Breast epithelium (tissue), 3 donors: ENCODE measurements around the gene MAPKAPK3.

Experiments
- POLR2A ChIP-seq: fragments of 450-650 bp; IDR thresholded peaks from one replicate; pipeline ENCODE4 v1.6.1; 2016; ENCODE audit warnings: antibody characterized with exemption, mild to moderate bottlenecking, moderate library complexity
- TF ChIP-seq, protein P1 (sequence below), 3 donors: fragments of 450-650 bp; IDR thresholded peaks; one replicate each; pipeline ENCODE4 v1.5.1; 2016 to 2017; ENCODE audit warnings: antibody characterized with exemption in 3 of 3, mild to moderate bottlenecking in 3 of 3, moderate library complexity in 3 of 3

DNA sequence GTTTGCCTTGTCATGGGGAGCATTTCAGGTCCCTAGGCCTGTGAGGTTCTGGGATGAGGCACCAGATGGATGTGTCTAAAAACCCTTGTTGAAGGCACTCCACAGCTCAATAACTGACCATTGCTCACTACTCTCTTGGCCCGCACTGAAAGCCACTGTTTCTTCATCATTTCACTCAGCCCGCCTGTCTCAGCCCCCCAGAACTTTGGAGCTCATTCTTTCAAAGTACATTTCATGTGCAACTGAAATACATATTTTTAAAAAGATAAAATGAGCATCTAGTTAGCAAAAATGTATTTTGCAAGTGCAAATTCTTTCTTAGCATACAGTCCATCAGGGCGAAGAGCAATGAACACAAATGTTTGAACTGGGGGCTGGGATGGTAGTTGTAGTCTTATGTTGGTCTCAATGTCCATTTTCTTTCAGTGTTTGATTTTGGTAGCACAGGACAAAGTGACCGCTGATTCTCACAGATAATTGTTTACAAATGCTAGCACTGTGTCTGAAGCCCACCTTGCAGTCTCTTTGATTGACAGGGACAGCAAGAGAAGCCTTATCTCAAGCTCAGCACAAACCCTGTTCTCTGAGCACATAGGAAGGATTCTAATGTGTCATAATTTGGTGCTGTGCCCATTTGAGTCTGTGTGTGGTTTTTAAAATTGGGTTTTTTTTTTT lies 28.1 kb upstream of the MAPKAPK3 start:
- TF ChIP-seq, protein P1, sequence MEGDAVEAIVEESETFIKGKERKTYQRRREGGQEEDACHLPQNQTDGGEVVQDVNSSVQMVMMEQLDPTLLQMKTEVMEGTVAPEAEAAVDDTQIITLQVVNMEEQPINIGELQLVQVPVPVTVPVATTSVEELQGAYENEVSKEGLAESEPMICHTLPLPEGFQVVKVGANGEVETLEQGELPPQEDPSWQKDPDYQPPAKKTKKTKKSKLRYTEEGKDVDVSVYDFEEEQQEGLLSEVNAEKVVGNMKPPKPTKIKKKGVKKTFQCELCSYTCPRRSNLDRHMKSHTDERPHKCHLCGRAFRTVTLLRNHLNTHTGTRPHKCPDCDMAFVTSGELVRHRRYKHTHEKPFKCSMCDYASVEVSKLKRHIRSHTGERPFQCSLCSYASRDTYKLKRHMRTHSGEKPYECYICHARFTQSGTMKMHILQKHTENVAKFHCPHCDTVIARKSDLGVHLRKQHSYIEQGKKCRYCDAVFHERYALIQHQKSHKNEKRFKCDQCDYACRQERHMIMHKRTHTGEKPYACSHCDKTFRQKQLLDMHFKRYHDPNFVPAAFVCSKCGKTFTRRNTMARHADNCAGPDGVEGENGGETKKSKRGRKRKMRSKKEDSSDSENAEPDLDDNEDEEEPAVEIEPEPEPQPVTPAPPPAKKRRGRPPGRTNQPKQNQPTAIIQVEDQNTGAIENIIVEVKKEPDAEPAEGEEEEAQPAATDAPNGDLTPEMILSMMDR (IDR thresholded peaks at IDR 0.05) = no peak
- TF ChIP-seq POLR2A = no peak
